MM.1S (cell line): Measurements from ENCODE around the gene TMTC1.

Source experiments
- EZH2 ChIP-seq: fragments of 300-600 bp; sonication (generic); optimal IDR thresholded peaks from 2 replicates; pipeline ENCODE3; 2017; ENCODE audit warnings: low read depth, mild to moderate bottlenecking, antibody characterized with exemption, low read length, mixed read lengths
- TF ChIP-seq, protein P1 (sequence below): fragments of 300-600 bp; sonication (generic); IDR thresholded peaks from 2 replicates; pipeline ENCODE4 v1.5.1; 2016; ENCODE audit warnings: antibody characterized with exemption, low read length, mixed read lengths

- TF ChIP-seq, protein P1, sequence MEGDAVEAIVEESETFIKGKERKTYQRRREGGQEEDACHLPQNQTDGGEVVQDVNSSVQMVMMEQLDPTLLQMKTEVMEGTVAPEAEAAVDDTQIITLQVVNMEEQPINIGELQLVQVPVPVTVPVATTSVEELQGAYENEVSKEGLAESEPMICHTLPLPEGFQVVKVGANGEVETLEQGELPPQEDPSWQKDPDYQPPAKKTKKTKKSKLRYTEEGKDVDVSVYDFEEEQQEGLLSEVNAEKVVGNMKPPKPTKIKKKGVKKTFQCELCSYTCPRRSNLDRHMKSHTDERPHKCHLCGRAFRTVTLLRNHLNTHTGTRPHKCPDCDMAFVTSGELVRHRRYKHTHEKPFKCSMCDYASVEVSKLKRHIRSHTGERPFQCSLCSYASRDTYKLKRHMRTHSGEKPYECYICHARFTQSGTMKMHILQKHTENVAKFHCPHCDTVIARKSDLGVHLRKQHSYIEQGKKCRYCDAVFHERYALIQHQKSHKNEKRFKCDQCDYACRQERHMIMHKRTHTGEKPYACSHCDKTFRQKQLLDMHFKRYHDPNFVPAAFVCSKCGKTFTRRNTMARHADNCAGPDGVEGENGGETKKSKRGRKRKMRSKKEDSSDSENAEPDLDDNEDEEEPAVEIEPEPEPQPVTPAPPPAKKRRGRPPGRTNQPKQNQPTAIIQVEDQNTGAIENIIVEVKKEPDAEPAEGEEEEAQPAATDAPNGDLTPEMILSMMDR = no peak
- no peak for TF ChIP-seq EZH2
Observed at GRCh38 chr12:29581631-29582030, 202.1 kb downstream of the TMTC1 start.
